ENCODE measurements around the gene ANTXRL.
"Not testable (repeated sequence)": the region's sequence is repeated elsewhere in the genome, so short reads cannot be mapped to it uniquely, and the experiment has no call there.

Gene ANTXRL

DNA sequence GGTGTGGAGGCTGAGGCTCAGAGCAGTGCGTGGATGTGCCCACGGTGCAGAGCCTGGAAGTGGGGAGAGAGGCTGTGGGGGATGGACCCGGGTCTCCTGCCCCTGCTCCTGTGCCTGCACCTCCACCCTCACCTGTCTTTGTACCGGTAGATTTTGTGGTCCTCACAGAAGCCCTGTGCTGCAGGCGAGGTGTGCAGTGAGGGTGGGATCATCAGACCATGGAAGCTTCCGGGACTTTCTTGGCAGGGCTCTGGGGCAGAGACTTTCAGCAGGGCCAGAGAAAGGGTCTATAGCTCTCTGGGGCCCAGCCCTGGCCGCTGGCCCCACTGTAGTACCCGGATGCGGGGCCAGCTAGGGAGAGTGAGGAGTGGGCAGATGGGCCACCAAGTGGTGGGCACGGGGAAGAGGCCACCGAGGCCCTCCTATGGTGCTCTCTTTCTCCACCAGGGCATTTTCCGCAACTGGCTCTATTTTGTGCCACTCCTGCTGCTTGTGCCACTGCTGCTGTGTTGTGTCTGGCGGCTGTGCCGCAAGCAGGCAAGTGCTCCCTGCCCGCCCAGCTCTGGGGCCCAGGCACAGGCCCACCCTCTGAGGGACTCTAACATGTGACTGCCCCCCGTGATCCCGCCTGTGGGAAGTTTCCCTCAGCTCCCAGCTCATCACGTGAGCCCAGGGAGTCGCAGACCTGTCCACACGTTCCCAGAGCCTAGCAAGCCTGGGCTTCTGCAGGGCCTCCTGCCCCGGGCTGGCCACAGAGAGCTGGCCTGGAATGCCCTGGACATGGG is 22.1 kb downstream of the ANTXRL start:
- no peaks in the 10 kb centered on the region for H3K27me3 ChIP-seq (ENCODE audit: low read depth, low read length)
- no peak overlapping the region for H3K4me3 ChIP-seq (ENCODE audit: low read depth in 1 of 2, low read length in 2 of 2)
- no peak overlapping the region for H3K27ac ChIP-seq (ENCODE audit: low read length)
- H3K36me3 ChIP-seq (ENCODE audit: control insufficient read depth in 1 of 2, insufficient read depth in 2 of 2, low read length in 2 of 2), result no peaks in the 10 kb centered on the region
- no peaks in the 10 kb centered on the region for H3K4me1 ChIP-seq (ENCODE audit: control insufficient read depth in 1 of 2, insufficient read depth in 2 of 2, low read length in 2 of 2)
- H3K9me3 ChIP-seq (ENCODE audit: control insufficient read depth in 1 of 2, low read length in 2 of 2), result no peaks in the 10 kb centered on the region

DNA sequence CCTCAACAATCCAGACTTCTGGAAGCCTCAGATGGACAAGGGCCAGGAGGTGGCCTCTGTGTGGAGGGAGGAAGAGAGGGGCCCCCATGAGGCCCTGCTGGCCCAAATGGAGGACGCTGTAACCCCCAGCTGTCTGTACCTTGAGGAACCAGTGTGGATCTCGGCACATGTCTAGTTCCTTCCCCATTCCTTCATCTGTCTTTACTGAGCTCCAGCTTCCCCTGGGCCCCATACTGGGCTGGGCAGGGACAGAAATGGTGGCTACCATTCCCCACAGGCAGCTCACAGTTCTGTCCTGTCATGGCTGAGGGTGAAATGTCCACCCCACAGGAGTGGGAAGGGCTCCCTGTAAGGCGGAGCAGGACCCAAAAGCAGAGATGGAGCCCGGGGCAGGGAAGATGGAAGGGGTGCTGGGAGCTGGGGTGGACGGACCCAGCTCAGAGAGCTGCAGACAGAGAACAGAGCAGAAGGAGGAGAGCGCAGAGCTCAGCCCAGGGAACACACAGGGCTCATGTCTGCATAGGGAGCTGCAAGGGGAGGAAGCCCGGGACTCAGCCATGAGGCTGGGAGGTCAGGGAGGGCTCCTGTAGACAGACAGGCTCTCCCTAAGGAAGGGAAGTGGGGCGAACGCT is 22.8 kb downstream of the ANTXRL start:
- Histone ChIP-seq H3K36me3 (ENCODE audit: control insufficient read depth in 1 of 2, insufficient read depth in 2 of 2, low read length in 2 of 2) (no peaks in the 10 kb centered on the region), H3K4me1 (ENCODE audit: control insufficient read depth in 1 of 2, insufficient read depth in 2 of 2, low read length in 2 of 2) (no peaks in the 10 kb centered on the region), H3K27ac (ENCODE audit: low read length) (no peak overlapping the region), H3K27me3 (ENCODE audit: low read depth, low read length) (no peaks in the 10 kb centered on the region), H3K9me3 (ENCODE audit: control insufficient read depth in 1 of 2, low read length in 2 of 2) (no peaks in the 10 kb centered on the region), H3K4me3 (ENCODE audit: low read depth in 1 of 2, low read length in 2 of 2) (no peak overlapping the region)

DNA sequence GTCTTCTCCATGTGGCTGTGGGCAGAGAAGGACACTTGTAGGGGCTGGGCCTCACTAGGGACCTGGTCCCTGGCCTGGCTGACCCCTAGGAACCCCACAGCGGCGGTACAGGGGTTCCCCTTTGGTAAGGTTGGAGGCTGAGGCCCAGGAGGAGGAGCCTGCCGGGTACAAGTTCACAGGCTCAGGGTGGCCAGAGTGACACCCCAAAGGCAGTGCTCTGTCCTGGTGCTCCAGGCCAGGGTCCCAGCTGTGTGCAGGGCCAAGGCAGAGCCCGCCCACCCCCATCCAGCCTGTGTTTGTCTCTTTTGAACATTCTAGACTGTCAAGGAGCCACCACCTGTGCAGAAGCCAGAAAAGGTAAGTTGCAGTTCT is 23.3 kb downstream of the ANTXRL start:
- H3K9me3 ChIP-seq (ENCODE audit: control insufficient read depth in 1 of 2, low read length in 2 of 2), result no peaks in the 10 kb centered on the region
- H3K27me3 ChIP-seq (ENCODE audit: low read depth, low read length), result no peaks in the 10 kb centered on the region
- no peak overlapping the region for H3K27ac ChIP-seq (ENCODE audit: low read length)
- no peaks in the 10 kb centered on the region for H3K36me3 ChIP-seq (ENCODE audit: control insufficient read depth in 1 of 2, insufficient read depth in 2 of 2, low read length in 2 of 2)
- H3K4me3 ChIP-seq (ENCODE audit: low read depth in 1 of 2, low read length in 2 of 2), result no peak overlapping the region
- no peaks in the 10 kb centered on the region for H3K4me1 ChIP-seq (ENCODE audit: control insufficient read depth in 1 of 2, insufficient read depth in 2 of 2, low read length in 2 of 2)

DNA sequence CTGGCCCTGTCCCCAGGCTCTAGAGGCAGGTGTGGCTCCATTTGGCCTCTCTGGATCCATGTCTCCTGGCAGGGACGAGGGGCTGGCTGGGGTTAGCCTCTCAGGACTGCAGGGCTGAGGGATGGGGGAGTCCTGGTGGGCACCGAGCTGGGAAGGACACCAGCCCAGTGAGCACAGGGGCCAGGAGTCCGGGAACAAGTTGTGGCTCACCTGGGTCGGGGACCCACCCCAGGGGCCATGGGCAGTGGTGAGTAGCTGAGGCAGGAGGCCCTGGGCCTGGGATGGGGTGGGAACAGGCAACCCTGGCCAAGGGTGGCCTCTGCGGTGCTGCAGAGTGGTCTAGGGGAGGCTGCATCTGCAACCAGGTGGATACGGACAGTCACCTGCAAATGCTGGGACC is 24.1 kb downstream of the ANTXRL start:
- no peaks in the 10 kb centered on the region for H3K4me1 ChIP-seq (ENCODE audit: control insufficient read depth in 1 of 2, insufficient read depth in 2 of 2, low read length in 2 of 2)
- H3K9me3 ChIP-seq (ENCODE audit: control insufficient read depth in 1 of 2, low read length in 2 of 2), result no peaks in the 10 kb centered on the region
- no peaks in the 10 kb centered on the region for H3K36me3 ChIP-seq (ENCODE audit: control insufficient read depth in 1 of 2, insufficient read depth in 2 of 2, low read length in 2 of 2)
- H3K4me3 ChIP-seq (ENCODE audit: low read depth in 1 of 2, low read length in 2 of 2), result no peak overlapping the region
- no peak overlapping the region for H3K27ac ChIP-seq (ENCODE audit: low read length)
- H3K27me3 ChIP-seq (ENCODE audit: low read depth, low read length), result no peaks in the 10 kb centered on the region

DNA sequence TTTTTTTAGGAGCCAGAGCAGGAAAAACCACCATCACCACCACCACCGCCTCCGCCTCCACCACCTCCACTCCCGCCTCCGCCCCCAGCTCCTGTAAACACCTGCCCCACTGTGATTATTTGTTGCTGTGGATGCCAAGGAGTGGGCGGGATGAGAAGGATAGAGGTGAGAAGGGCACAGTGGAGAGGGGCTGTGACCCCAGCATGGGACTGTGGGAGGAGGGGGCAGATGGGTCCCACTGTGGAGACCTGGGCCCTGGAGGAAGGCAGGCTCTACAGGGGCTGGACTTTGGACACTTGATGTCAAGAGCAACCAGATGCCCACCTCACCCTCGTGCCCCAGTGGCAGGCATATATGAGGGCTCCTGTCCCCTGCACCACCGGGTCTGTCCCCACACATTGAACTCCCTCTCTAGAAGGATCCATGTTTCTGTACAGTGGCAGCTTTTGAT is 24.7 kb downstream of the ANTXRL start:
- no peaks in the 10 kb centered on the region for H3K4me1 ChIP-seq (ENCODE audit: control insufficient read depth in 1 of 2, insufficient read depth in 2 of 2, low read length in 2 of 2)
- no peaks in the 10 kb centered on the region for H3K9me3 ChIP-seq (ENCODE audit: control insufficient read depth in 1 of 2, low read length in 2 of 2)
- H3K27ac ChIP-seq (ENCODE audit: low read length), result no peak overlapping the region
- no peaks in the 10 kb centered on the region for H3K27me3 ChIP-seq (ENCODE audit: low read depth, low read length)
- no peak overlapping the region for H3K4me3 ChIP-seq (ENCODE audit: low read depth in 1 of 2, low read length in 2 of 2)
- no peaks in the 10 kb centered on the region for H3K36me3 ChIP-seq (ENCODE audit: control insufficient read depth in 1 of 2, insufficient read depth in 2 of 2, low read length in 2 of 2)

DNA sequence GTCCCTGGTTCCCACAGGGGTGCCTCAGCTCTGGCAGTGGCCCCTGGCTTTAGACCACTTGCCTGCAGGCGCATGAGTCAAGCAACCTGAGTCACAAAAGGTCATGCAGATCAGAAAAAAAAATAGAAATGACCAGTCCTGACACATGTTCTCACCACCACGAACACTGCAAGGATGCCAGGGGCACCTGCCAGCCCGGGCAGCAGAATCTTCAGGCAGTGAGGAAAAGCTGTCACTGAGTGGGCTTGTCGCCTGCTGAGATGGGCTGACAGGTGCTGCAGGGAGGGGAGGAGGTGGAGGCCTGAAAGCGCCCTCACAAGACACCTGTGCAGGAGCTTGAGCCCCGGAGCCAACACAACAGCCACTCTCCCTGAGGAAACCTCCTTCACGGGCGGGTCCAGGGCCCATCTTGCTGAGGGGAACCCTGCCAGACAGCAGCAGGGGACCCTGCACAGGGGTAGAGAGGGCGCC is 25.2 kb downstream of the ANTXRL start:
- not testable (repeated sequence) for H3K4me1 ChIP-seq (ENCODE audit: control insufficient read depth in 1 of 2, insufficient read depth in 2 of 2, low read length in 2 of 2); H3K36me3 ChIP-seq (ENCODE audit: control insufficient read depth in 1 of 2, insufficient read depth in 2 of 2, low read length in 2 of 2); H3K4me3 ChIP-seq (ENCODE audit: low read depth in 1 of 2, low read length in 2 of 2); H3K9me3 ChIP-seq (ENCODE audit: control insufficient read depth in 1 of 2, low read length in 2 of 2); H3K27ac ChIP-seq (ENCODE audit: low read length); H3K27me3 ChIP-seq (ENCODE audit: low read depth, low read length)

DNA sequence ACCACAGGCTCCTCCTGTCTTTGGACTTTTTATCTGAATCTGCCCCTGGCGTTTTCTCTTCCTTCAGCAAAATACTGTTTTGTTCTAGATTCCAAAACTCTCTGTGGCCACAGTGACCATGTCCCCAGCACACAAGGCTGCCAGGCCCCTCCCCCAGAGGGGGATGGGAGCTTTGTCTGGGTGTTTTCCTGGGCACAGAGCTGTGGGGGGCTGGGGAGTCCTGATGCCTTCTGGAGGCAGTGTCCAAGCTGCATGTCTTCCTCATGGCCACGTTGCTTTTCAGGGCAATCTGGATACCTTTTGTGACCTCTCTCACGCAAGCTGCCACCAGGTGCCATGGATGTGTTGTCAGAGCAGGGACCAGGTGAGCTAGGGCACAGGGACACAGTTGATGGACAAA is 26.2 kb downstream of the ANTXRL start:
- no peaks in the 10 kb centered on the region for H3K9me3 ChIP-seq (ENCODE audit: control insufficient read depth in 1 of 2, low read length in 2 of 2)
- H3K4me1 ChIP-seq (ENCODE audit: control insufficient read depth in 1 of 2, insufficient read depth in 2 of 2, low read length in 2 of 2), result no peaks in the 10 kb centered on the region
- no peaks in the 10 kb centered on the region for H3K27me3 ChIP-seq (ENCODE audit: low read depth, low read length)
- no peak overlapping the region for H3K27ac ChIP-seq (ENCODE audit: low read length)
- H3K4me3 ChIP-seq (ENCODE audit: low read depth in 1 of 2, low read length in 2 of 2), result no peak overlapping the region
- no peaks in the 10 kb centered on the region for H3K36me3 ChIP-seq (ENCODE audit: control insufficient read depth in 1 of 2, insufficient read depth in 2 of 2, low read length in 2 of 2)

DNA sequence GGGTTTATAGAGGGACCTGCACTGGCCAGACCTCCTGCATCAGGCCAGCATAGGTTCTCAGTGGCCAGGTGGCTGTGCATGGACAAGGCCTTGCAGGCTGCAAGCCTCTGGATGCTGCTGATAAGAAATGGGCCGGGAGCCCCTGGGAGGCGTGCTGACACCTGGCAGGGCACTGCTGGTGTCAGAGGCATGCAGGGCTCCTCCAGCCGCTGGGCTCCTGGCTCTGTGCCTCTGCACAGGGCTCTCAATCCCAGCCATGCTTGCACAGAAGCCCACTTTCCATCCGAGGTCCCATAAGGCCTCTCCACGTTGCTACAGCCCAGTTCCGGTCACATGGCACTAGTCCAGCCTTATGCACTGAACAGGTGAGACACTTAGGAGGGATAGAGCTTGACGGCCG is 27.3 kb downstream of the ANTXRL start:
- H3K4me3 ChIP-seq (ENCODE audit: low read depth in 1 of 2, low read length in 2 of 2), result no peak overlapping the region
- no peaks in the 10 kb centered on the region for H3K4me1 ChIP-seq (ENCODE audit: control insufficient read depth in 1 of 2, insufficient read depth in 2 of 2, low read length in 2 of 2)
- no peaks in the 10 kb centered on the region for H3K27me3 ChIP-seq (ENCODE audit: low read depth, low read length)
- H3K9me3 ChIP-seq (ENCODE audit: control insufficient read depth in 1 of 2, low read length in 2 of 2), result no peaks in the 10 kb centered on the region
- no peak overlapping the region for H3K27ac ChIP-seq (ENCODE audit: low read length)
- no peaks in the 10 kb centered on the region for H3K36me3 ChIP-seq (ENCODE audit: control insufficient read depth in 1 of 2, insufficient read depth in 2 of 2, low read length in 2 of 2)

DNA sequence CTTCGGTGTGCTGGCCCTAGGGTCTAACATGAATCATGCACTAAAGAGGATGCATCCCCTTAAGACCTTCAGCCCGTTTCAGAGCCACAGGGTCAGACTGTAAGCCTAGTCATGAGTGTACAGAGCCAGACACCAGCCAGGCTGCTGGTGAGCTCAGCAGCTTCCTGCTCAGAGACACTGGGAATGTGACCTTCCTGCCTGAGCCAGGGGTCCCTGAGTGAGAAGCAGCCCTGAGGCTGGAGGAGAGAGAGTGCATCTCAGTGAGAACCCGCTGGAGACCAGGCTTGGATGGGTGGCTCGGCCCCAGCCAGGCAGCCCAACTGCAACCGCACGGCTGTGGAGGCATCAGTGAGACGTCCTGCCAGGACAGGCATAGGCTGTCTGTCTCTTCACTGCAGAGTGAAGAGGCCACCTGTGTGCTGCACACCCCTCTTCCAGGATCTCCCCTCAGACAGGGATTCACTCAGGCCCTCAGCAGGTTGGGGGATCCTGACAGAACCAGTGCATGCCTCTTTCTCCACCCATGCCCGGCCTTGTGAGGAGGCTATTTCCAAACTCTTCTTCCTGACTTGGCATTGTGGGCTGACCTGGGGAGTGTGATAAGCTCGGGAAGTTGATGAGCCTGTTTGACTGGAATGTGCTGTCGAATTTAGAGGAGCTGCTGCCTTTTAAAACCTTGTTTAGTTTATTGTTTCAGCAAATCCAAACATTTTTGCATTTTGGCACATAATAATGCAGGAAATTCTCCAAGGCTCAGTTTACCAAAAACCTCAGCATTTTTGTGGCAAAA is 28.5 kb downstream of the ANTXRL start:
- not testable (repeated sequence) for H3K9me3 ChIP-seq (ENCODE audit: control insufficient read depth in 1 of 2, low read length in 2 of 2); H3K27me3 ChIP-seq (ENCODE audit: low read depth, low read length); H3K4me3 ChIP-seq (ENCODE audit: low read depth in 1 of 2, low read length in 2 of 2); H3K36me3 ChIP-seq (ENCODE audit: control insufficient read depth in 1 of 2, insufficient read depth in 2 of 2, low read length in 2 of 2); H3K4me1 ChIP-seq (ENCODE audit: control insufficient read depth in 1 of 2, insufficient read depth in 2 of 2, low read length in 2 of 2); H3K27ac ChIP-seq (ENCODE audit: low read length)

DNA sequence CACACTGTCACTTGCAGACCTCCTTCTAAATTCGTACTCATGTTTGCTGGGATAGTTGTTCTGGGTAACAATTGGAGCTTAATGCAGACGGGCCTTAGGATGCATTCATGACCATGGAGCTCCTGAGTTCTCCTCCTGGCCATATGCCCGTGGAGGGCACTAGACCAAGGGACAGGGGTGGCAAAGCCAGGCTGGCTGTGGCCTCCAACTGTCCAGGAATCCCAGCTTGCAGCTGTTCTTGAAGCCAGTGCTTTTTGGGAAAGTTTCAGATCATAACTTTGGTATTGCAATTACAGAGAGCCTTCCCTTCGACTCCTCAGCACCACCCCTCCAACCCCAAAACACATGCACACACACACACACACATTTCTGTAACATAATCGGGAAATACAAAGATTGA is 30.6 kb downstream of the ANTXRL start:
- Histone ChIP-seq H3K27me3 (ENCODE audit: low read depth, low read length) (no peaks in the 10 kb centered on the region), H3K4me1 (ENCODE audit: control insufficient read depth in 1 of 2, insufficient read depth in 2 of 2, low read length in 2 of 2) (no peaks in the 10 kb centered on the region), H3K27ac (ENCODE audit: low read length) (no peak overlapping the region), H3K36me3 (ENCODE audit: control insufficient read depth in 1 of 2, insufficient read depth in 2 of 2, low read length in 2 of 2) (no peaks in the 10 kb centered on the region), H3K9me3 (ENCODE audit: control insufficient read depth in 1 of 2, low read length in 2 of 2) (no peaks in the 10 kb centered on the region), H3K4me3 (ENCODE audit: low read depth in 1 of 2, low read length in 2 of 2) (no peak overlapping the region)

DNA sequence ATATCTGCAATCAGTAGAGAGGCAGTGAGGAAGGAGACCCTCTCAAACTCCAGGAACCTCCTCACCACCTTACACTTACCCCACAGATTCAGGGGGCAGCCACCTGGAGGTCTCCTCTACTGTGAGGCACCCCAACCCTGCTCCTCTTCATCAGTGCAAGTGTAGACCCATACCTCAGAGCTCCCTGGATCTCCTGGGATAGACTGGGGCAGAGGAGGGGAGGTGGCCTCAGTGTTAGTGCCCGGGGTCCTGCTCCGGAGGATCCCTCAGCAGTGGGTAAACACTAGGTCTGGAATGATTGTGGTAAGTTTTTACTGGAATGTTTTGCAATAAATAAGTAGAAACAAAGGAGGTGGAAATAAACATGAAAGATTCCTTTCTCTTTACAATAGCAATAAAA is 31.1 kb downstream of the ANTXRL start:
- H3K27ac ChIP-seq (ENCODE audit: low read length), result no peak overlapping the region
- no peaks in the 10 kb centered on the region for H3K9me3 ChIP-seq (ENCODE audit: control insufficient read depth in 1 of 2, low read length in 2 of 2)
- H3K36me3 ChIP-seq (ENCODE audit: control insufficient read depth in 1 of 2, insufficient read depth in 2 of 2, low read length in 2 of 2), result no peaks in the 10 kb centered on the region
- H3K27me3 ChIP-seq (ENCODE audit: low read depth, low read length), result no peaks in the 10 kb centered on the region
- no peaks in the 10 kb centered on the region for H3K4me1 ChIP-seq (ENCODE audit: control insufficient read depth in 1 of 2, insufficient read depth in 2 of 2, low read length in 2 of 2)
- no peak overlapping the region for H3K4me3 ChIP-seq (ENCODE audit: low read depth in 1 of 2, low read length in 2 of 2)
